Mucosa of rectum (tissue), 2 donors: ENCODE measurements around the gene FBXL17.

Experiments used
- H3K27ac ChIP-seq, 2 donors: one replicate each; pipeline ENCODE4 v1.7.0; 2013; ENCODE audit warnings: inconsistent platforms in 2 of 2, low read depth in 2 of 2, low read length in 2 of 2
- H3K27me3 ChIP-seq, 2 donors: one replicate each; pipeline ENCODE4 v1.7.0; 2013; ENCODE audit warnings: low read length in 2 of 2; ENCODE audit not compliant: control insufficient read depth in 2 of 2, insufficient read depth in 2 of 2
- H3K36me3 ChIP-seq, 2 donors: one replicate each; pipeline ENCODE4 v1.7.0; 2013; ENCODE audit warnings: low read length in 2 of 2; ENCODE audit not compliant: control insufficient read depth in 2 of 2, insufficient read depth in 2 of 2
- H3K4me1 ChIP-seq, 2 donors: one replicate each; pipeline ENCODE4 v1.7.0; 2013; ENCODE audit warnings: low read length in 2 of 2, mild to moderate bottlenecking in 1 of 2; ENCODE audit not compliant: control insufficient read depth in 2 of 2, insufficient read depth in 2 of 2
- H3K4me3 ChIP-seq, 2 donors: one replicate each; pipeline ENCODE4 v1.7.0; 2013; ENCODE audit warnings: low read length in 2 of 2
- H3K9ac ChIP-seq, 2 donors: one replicate each; pipeline ENCODE4 v1.7.0; 2013; ENCODE audit warnings: low read length in 2 of 2, low read depth in 1 of 2, mild to moderate bottlenecking in 1 of 2
- H3K9me3 ChIP-seq, 2 donors: one replicate each; pipeline ENCODE4 v1.7.0; 2013; ENCODE audit warnings: low read length in 2 of 2; ENCODE audit not compliant: control insufficient read depth in 2 of 2
- donor health status: healthy.
- donor health status: Normal muscosa, but diverticular disease.

The FBXL17 gene

GRCh38 chr5:108090946-108091345 is 291.0 kb downstream of the FBXL17 start:
- H3K27me3 ChIP-seq: no peaks in the 10 kb centered on the region
- H3K36me3 ChIP-seq: no peaks in the 10 kb centered on the region
- no peak overlapping the region for H3K27ac ChIP-seq
- no peak overlapping the region for H3K9ac ChIP-seq
- H3K9me3 ChIP-seq: no peaks in the 10 kb centered on the region
- H3K4me3 ChIP-seq: no peak overlapping the region
- no peaks in the 10 kb centered on the region for H3K4me1 ChIP-seq

GRCh38 chr5:108084105-108084504 is 297.8 kb downstream of the FBXL17 start:
- H3K4me1 ChIP-seq: no peaks in the 10 kb centered on the region

GRCh38 chr5:108083232-108083631 is 298.7 kb downstream of the FBXL17 start:
- no peak overlapping the region for H3K4me3 ChIP-seq
- H3K4me1 ChIP-seq: no peaks in the 10 kb centered on the region
- no peak overlapping the region for H3K27ac ChIP-seq
- H3K27me3 ChIP-seq: no peaks in the 10 kb centered on the region
- no peaks in the 10 kb centered on the region for H3K36me3 ChIP-seq
- no peak overlapping the region for H3K9ac ChIP-seq
- no peaks in the 10 kb centered on the region for H3K9me3 ChIP-seq

More at GRCh38 chr5:108084105-108084504, 297.8 kb downstream of the FBXL17 start:
- Histone ChIP-seq H3K9me3 (no peaks in the 10 kb centered on the region), H3K4me3 (no peak overlapping the region), H3K36me3 (no peaks in the 10 kb centered on the region), H3K27me3 (no peaks in the 10 kb centered on the region), H3K9ac (no peak overlapping the region), H3K27ac (no peak overlapping the region)

GRCh38 chr5:108081707-108082106 is 300.2 kb downstream of the FBXL17 start:
- Histone ChIP-seq H3K36me3 (no peaks in the 10 kb centered on the region), H3K27me3 (no peaks in the 10 kb centered on the region), H3K4me3 (no peak overlapping the region), H3K9me3 (no peaks in the 10 kb centered on the region), H3K4me1 (no peaks in the 10 kb centered on the region), H3K9ac (no peak overlapping the region), H3K27ac (no peak overlapping the region)

DNA sequence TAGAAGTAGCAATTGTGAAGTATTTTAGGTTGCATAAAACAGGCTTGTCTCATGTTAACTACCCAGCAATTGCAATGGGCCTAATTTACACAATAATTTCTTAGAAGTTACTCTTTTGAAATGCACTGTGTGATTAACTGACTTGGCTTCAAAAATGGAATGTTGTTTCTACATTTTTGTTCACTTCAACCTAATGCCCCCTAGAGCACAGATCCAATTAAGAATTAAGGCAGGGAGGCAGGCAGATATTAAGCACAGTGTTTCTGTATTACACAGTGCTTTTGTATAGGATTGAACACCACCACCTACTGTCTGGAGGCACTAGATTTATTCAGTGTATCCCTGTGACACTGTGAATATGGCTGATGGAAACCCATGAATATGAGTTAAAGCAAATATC is 302.1 kb downstream of the FBXL17 start:
- no peak overlapping the region for H3K27ac ChIP-seq
- H3K9me3 ChIP-seq: no peaks in the 10 kb centered on the region
- no peak overlapping the region for H3K4me3 ChIP-seq
- no peaks in the 10 kb centered on the region for H3K36me3 ChIP-seq
- H3K4me1 ChIP-seq: no peaks in the 10 kb centered on the region
- H3K27me3 ChIP-seq: no peaks in the 10 kb centered on the region
- H3K9ac ChIP-seq: no peak overlapping the region

GRCh38 chr5:108078882-108079281 is 303.0 kb downstream of the FBXL17 start:
- H3K9me3 ChIP-seq: no peaks in the 10 kb centered on the region
- no peak overlapping the region for H3K27ac ChIP-seq
- no peak overlapping the region for H3K9ac ChIP-seq
- H3K4me1 ChIP-seq: no peaks in the 10 kb centered on the region
- H3K4me3 ChIP-seq: no peak overlapping the region
- no peaks in the 10 kb centered on the region for H3K27me3 ChIP-seq
- H3K36me3 ChIP-seq: no peaks in the 10 kb centered on the region

- no peaks in the 10 kb centered on the region for H3K4me1 ChIP-seq
- H3K9me3 ChIP-seq: no peaks in the 10 kb centered on the region
- H3K4me3 ChIP-seq: no peak overlapping the region
- no peak overlapping the region for H3K27ac ChIP-seq
- H3K9ac ChIP-seq: no peak overlapping the region
- H3K27me3 ChIP-seq: no peaks in the 10 kb centered on the region
- no peaks in the 10 kb centered on the region for H3K36me3 ChIP-seq
Observed at GRCh38 chr5:108078345-108078744, 303.6 kb downstream of the FBXL17 start.

GRCh38 chr5:108074626-108075025 is 307.3 kb downstream of the FBXL17 start:
- H3K36me3 ChIP-seq: no peaks in the 10 kb centered on the region
- H3K4me1 ChIP-seq: no peaks in the 10 kb centered on the region
- no peaks in the 10 kb centered on the region for H3K9me3 ChIP-seq

DNA sequence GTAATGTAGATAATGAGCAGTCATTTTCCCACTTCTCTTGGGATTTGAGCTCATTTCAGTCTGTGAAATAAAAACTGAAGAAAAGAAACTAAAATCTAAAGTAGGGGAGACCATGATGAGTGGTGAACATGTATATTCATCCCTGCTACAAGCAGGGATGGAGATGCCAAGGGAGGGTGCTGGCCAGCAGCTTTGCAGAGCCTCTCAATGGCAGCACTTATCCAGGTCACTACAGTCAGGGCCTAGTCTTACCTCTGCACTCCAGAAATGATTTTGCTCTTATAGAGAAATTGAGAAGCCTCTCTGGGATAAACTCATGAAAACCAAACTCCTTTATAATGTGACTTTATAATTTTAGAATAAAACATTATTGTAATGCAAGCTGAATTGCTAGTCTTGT is 317.6 kb downstream of the FBXL17 start:
- Histone ChIP-seq H3K9me3 (no peaks in the 10 kb centered on the region), H3K36me3 (no peaks in the 10 kb centered on the region), H3K27ac (no peak overlapping the region), H3K4me1 (no peaks in the 10 kb centered on the region), H3K4me3 (no peak overlapping the region), H3K27me3 (no peaks in the 10 kb centered on the region), H3K9ac (no peak overlapping the region)

More at GRCh38 chr5:108074626-108075025, 307.3 kb downstream of the FBXL17 start:
- no peaks in the 10 kb centered on the region for H3K27me3 ChIP-seq
- no peak overlapping the region for H3K27ac ChIP-seq
- no peak overlapping the region for H3K4me3 ChIP-seq
- no peak overlapping the region for H3K9ac ChIP-seq

- Histone ChIP-seq H3K4me3 (no peak overlapping the region), H3K27me3 (no peaks in the 10 kb centered on the region), H3K36me3 (no peaks in the 10 kb centered on the region), H3K27ac (no peak overlapping the region), H3K4me1 (no peaks in the 10 kb centered on the region), H3K9me3 (no peaks in the 10 kb centered on the region), H3K9ac (no peak overlapping the region)
Observed at GRCh38 chr5:108061941-108062340, 320.0 kb downstream of the FBXL17 start.

DNA sequence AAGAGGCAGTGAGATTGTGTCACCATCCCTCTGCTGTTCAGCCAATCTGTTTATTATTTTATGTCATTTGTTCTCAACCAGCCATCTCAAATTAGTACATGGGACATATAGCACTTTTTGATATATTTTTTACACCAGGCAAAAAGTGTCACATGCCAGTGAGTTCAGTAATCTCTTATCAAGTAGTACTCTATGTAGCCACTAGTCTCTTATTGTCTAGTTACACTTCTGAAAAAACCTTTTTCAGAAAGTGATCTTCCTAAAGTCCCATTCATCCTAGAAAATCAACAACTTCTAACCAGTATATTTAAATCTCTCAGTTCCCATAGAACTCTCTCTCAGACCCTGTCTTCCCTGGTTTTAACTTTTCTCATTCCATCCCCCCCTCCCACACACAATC is 321.6 kb downstream of the FBXL17 start:
- H3K4me3 ChIP-seq: no peak overlapping the region
- H3K9me3 ChIP-seq: no peaks in the 10 kb centered on the region
- H3K4me1 ChIP-seq: no peaks in the 10 kb centered on the region
- no peaks in the 10 kb centered on the region for H3K36me3 ChIP-seq
- no peak overlapping the region for H3K9ac ChIP-seq
- H3K27me3 ChIP-seq: no peaks in the 10 kb centered on the region
- H3K27ac ChIP-seq: no peak overlapping the region
